ENCODE measurements around the gene RSPRY1. TPM values are rescaled to one million over a fixed set of nuclear protein-coding genes. Genes with fewer than 3 reads are reported as not detected.
A peak's percentile ranks its signal among the peaks of the same experiment; 100 is the strongest.

Gene RSPRY1
- total RNA-seq, 1 donor from 2014 or later = 46.6 TPM

DNA sequence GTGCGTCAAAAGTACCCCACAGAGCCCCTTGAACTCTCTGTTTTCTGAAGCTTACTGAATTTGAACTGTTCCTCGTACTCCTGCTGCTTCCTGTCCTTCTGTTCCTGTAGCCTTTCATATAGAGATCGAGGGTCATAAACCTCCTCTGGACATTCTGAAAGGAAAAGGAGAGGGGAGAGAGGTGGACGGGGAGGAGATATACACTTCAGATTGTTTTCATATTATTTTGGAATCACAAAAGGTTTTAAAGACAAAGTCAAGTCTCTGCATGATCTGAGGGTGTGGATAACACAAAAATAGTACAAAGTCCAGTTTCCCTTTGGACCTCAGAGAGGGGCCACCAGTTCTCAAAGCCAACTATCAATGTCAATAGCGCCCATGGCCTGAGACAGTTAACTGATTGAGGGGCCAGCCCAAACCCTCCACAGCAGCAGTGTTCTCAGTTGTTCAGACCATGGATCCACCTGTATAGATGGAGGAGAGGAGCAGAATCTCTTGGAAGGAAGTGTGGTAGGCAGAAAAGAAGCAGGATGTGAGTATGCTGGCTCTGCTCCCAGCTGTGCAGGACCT is 13.3 kb upstream of the RSPRY1 start:
- no peak overlapping the region for H3K4me3 ChIP-seq
- H3K4me2 ChIP-seq = no peak overlapping the region
- H3F3A ChIP-seq (ENCODE audit: low read depth) = peaks cover 22% of the 10 kb centered on the region
- H3K27me3 ChIP-seq = no peaks in the 10 kb centered on the region
- peaks cover 45% of the 10 kb centered on the region for H3K4me1 Mint-ChIP-seq
- H4K20me1 ChIP-seq (ENCODE audit: low read depth) = peaks cover 5% of the 10 kb centered on the region
- H3K36me3 ChIP-seq = no peaks in the 10 kb centered on the region
- peaks cover 32% of the 10 kb centered on the region for H3K79me2 ChIP-seq (ENCODE audit: low read depth)
- H3K9me3 ChIP-seq (ENCODE audit: low read depth) = no peaks in the 10 kb centered on the region
- peaks cover 14% of the 10 kb centered on the region for H3K4me1 ChIP-seq
- no peak overlapping the region for H3K9ac ChIP-seq
- H3K4me3 Mint-ChIP-seq = peak overlapping the region; percentile 59
- H2AFZ ChIP-seq (replicated peaks) = no peak overlapping the region
- H3K27ac Mint-ChIP-seq = peak overlapping the region; percentile 75
- H3K9me3 Mint-ChIP-seq = no peaks in the 10 kb centered on the region
- H3K36me3 Mint-ChIP-seq = peaks cover 17% of the 10 kb centered on the region
- no peak for DNase-seq (ENCODE audit: low spot score)
- TF ChIP-seq, protein P1, sequence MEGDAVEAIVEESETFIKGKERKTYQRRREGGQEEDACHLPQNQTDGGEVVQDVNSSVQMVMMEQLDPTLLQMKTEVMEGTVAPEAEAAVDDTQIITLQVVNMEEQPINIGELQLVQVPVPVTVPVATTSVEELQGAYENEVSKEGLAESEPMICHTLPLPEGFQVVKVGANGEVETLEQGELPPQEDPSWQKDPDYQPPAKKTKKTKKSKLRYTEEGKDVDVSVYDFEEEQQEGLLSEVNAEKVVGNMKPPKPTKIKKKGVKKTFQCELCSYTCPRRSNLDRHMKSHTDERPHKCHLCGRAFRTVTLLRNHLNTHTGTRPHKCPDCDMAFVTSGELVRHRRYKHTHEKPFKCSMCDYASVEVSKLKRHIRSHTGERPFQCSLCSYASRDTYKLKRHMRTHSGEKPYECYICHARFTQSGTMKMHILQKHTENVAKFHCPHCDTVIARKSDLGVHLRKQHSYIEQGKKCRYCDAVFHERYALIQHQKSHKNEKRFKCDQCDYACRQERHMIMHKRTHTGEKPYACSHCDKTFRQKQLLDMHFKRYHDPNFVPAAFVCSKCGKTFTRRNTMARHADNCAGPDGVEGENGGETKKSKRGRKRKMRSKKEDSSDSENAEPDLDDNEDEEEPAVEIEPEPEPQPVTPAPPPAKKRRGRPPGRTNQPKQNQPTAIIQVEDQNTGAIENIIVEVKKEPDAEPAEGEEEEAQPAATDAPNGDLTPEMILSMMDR (IDR thresholded peaks at IDR 0.05) = no peak
- TF ChIP-seq EZH2phosphoT487 (IDR thresholded peaks at IDR 0.05) = no peak
- TF ChIP-seq EZH2 (IDR thresholded peaks at IDR 0.05) = no peak
- no peaks in the 10 kb centered on the region for H3K27me3 Mint-ChIP-seq (ENCODE audit: insufficient read depth, low read depth)
- no peak overlapping the region for H3K27ac ChIP-seq

- Histone ChIP-seq H3K9ac (no peak overlapping the region), H3K27me3 (no peaks in the 10 kb centered on the region), H3K4me1 (peaks cover 18% of the 10 kb centered on the region), H3K4me3 (no peak overlapping the region), H4K20me1 (ENCODE audit: low read depth) (peaks cover 21% of the 10 kb centered on the region), H2AFZ (replicated peaks) (no peak overlapping the region), H3K36me3 (no peaks in the 10 kb centered on the region), H3K4me2 (no peak overlapping the region), H3K79me2 (ENCODE audit: low read depth) (peaks cover 63% of the 10 kb centered on the region), H3F3A (ENCODE audit: low read depth) (peaks cover 24% of the 10 kb centered on the region), H3K27ac (no peak overlapping the region), H3K9me3 (ENCODE audit: low read depth) (no peaks in the 10 kb centered on the region)
- no peak overlapping the region for H3K27ac Mint-ChIP-seq
- H3K4me1 Mint-ChIP-seq = peaks cover 40% of the 10 kb centered on the region
- H3K36me3 Mint-ChIP-seq = peaks cover 15% of the 10 kb centered on the region
- H3K9me3 Mint-ChIP-seq = no peaks in the 10 kb centered on the region
- no peak for DNase-seq (ENCODE audit: low spot score)
- no peaks in the 10 kb centered on the region for H3K27me3 Mint-ChIP-seq (ENCODE audit: insufficient read depth, low read depth)
- TF ChIP-seq EZH2 (IDR thresholded peaks at IDR 0.05) = no peak
- TF ChIP-seq, protein P1 (IDR thresholded peaks at IDR 0.05) = no peak
- H3K4me3 Mint-ChIP-seq = no peak overlapping the region
Observed at GRCh38 chr16:57175896-57176295, 10.2 kb upstream of the RSPRY1 start.

GRCh38 chr16:57178196-57178595 is 7.9 kb upstream of the RSPRY1 start:
- Histone ChIP-seq H3K9ac (no peak overlapping the region), H3K9me3 (ENCODE audit: low read depth) (no peaks in the 10 kb centered on the region), H3K27ac (no peak overlapping the region), H4K20me1 (ENCODE audit: low read depth) (peaks cover 24% of the 10 kb centered on the region), H3K4me2 (no peak overlapping the region), H3K27me3 (no peaks in the 10 kb centered on the region), H3K4me1 (peaks cover 18% of the 10 kb centered on the region), H2AFZ (replicated peaks) (no peak overlapping the region), H3K4me3 (no peak overlapping the region), H3F3A (ENCODE audit: low read depth) (peaks cover 24% of the 10 kb centered on the region), H3K79me2 (ENCODE audit: low read depth) (peaks cover 86% of the 10 kb centered on the region), H3K36me3 (no peaks in the 10 kb centered on the region)
- Mint-ChIP-seq H3K4me1 (peaks cover 19% of the 10 kb centered on the region), H3K27ac (peak overlapping the region; percentile 0), H3K4me3 (no peak overlapping the region), H3K9me3 (no peaks in the 10 kb centered on the region), H3K36me3 (peaks cover 3% of the 10 kb centered on the region), H3K27me3 (ENCODE audit: insufficient read depth, low read depth) (no peaks in the 10 kb centered on the region)
- TF ChIP-seq EZH2 (IDR thresholded peaks at IDR 0.05) (no peak), EZH2phosphoT487 (IDR thresholded peaks at IDR 0.05) (no peak)
- TF ChIP-seq, protein P1 (IDR thresholded peaks at IDR 0.05) = no peak
- DNase-seq (ENCODE audit: low spot score) = no peak

Data from neural progenitor cell (in vitro differentiated cells).